Activated naive CD4-positive, alpha-beta T cell treated with anti-CD3 and anti-CD28 coated beads for 36 hours (primary cell): ENCODE results near the gene MORF4L2. TPM values are rescaled to one million over a fixed set of nuclear protein-coding genes. Genes with fewer than 3 reads are reported as not detected.
A peak's percentile ranks its signal among the peaks of the same experiment; 100 is the strongest.

ENCODE experiments used
- CTCF ChIA-PET: fragments of 350-600 bp; sonication (Branson Sonifier 250); formaldehyde crosslinking; loops from one replicate; lab custom pipeline; 2021; ENCODE audit warnings: antibody characterized with exemption; lab: Charles Lee
- DNase-seq: peaks from one replicate; pipeline ENCODE4 v3.0.0-alpha.2; 2020
- H3K27ac Mint-ChIP-seq: one replicate; pipeline ENCODE4 v1.8.0; 2021; ENCODE audit warnings: mild to moderate bottlenecking, mixed read lengths
- H3K27me3 Mint-ChIP-seq: one replicate; pipeline ENCODE4 v1.8.0; 2021; ENCODE audit warnings: low read depth, mixed read lengths
- H3K36me3 Mint-ChIP-seq: one replicate; pipeline ENCODE4 v1.8.0; 2021; ENCODE audit warnings: low read depth, mixed read lengths
- H3K4me1 Mint-ChIP-seq: one replicate; pipeline ENCODE4 v1.8.0; 2021; ENCODE audit warnings: low read depth, mixed read lengths
- H3K4me3 Mint-ChIP-seq: one replicate; pipeline ENCODE4 v1.8.0; 2021; ENCODE audit warnings: mild to moderate bottlenecking, moderate library complexity, mixed read lengths
- H3K9me3 Mint-ChIP-seq: one replicate; pipeline ENCODE4 v1.8.0; 2021; ENCODE audit warnings: mixed read lengths
- intact Hi-C: fragments of 100-400 bp; cut with micrococcal nuclease; formaldehyde crosslinking; loops from one replicate; pipeline ENCODE4 v1.15.1; 2023
- total RNA-seq, 2 experiments: library from RNA; stranded (reverse); gene quantifications; one replicate each; pipeline ENCODE4 v1.2.3, GENCODE V29; 2021

Gene MORF4L2
- total RNA-seq, 2 experiments from 2014 or later = 181 to 183 TPM

DNA sequence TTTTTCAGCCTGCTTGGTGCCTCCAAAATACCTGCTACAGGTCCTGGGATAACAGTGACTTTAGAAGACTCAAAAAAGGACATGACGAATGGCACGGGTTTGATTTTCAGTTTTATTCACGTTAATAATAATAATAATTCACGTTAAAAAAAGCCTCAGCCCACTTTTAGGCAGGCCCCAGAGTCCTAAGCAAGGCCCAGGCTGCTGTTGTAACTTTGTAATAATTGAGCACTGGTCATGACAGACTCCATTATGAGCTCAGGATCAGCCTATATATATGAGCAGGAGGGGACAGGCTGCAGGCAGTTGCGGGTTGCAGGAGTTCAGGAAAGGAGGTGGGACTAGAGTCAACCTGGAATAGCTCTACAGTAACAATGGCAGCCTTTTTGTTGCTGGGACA is 24.1 kb upstream of the MORF4L2 start, which contains the start of gene TMEM31:
Gene TMEM31, plus strand, starts transcription at position 301 of the 400 bp plus-strand sequence. CDS start 1,350 bp downstream, outside the sequence.
- H3K27ac Mint-ChIP-seq = no peak within 1 kb of the TSS
- H3K4me3 Mint-ChIP-seq = no peak within 1 kb of the TSS
- no peaks in the 10 kb centered on the region for H3K36me3 Mint-ChIP-seq
- H3K9me3 Mint-ChIP-seq = no peaks in the 10 kb centered on the region
- no peaks in the 10 kb centered on the region for H3K27me3 Mint-ChIP-seq
- intact Hi-C loops = loop anchor here (1.0 to 2.0 kb wide), 4 partner anchors 22 to 178 kb away; no protein-coding TSS in a partner anchor
- CTCF ChIA-PET = interaction anchor here (0.6 to 2.6 kb wide), 8 partner anchors 8 to 123 kb away, joined by 3 to 9 read pairs (median 4); no protein-coding TSS in a partner anchor
- H3K4me1 Mint-ChIP-seq = no peaks in the 10 kb centered on the region
- DNase-seq = no peak

DNA sequence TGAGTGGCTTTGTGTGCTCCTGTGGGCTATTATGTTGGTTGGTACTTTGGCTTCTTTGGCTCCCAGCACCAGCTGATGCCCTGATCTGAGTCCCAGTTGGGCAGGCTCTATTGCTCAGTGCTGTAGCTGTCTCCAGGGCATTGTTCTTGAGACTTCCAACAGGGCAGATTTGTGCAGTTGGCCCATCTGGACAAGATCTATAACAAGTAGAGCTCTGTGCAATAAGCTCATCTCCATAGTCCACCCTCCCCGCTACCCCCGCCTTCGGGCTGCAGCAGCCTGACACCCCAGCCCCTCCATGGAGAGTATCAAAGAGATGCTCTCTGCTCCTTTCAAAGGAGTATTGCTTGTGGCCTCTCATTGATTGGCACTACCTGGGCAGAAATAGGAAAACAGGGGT is 18.4 kb upstream of the MORF4L2 start:
- H3K36me3 Mint-ChIP-seq = no peaks in the 10 kb centered on the region
- DNase-seq = no peak
- H3K27ac Mint-ChIP-seq = no peak overlapping the region
- no peak overlapping the region for H3K4me3 Mint-ChIP-seq
- H3K4me1 Mint-ChIP-seq = no peaks in the 10 kb centered on the region
- CTCF ChIA-PET = no interaction called here
- no peaks in the 10 kb centered on the region for H3K9me3 Mint-ChIP-seq
- H3K27me3 Mint-ChIP-seq = no peaks in the 10 kb centered on the region
- intact Hi-C loops = no loop called here

DNA sequence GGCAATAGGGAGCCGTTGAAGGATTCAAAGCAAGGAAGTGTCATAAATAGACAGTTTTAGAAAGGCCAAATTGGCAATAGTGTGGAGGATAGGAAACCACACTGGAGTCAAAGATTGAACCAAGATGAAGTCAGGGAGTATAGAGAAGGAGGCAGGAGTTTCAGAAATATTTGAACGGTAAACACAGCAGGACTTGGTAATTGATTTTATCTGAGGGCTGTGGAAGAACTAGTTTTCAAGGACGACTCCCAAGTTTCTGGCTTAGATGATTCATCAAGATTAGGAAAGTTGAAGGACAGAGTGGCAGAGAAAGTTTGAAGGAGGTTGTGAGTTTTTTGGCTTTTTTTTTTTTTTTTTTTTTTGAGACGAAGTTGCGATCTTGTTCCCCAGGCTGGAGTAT is 12.7 kb upstream of the MORF4L2 start:
- no peaks in the 10 kb centered on the region for H3K9me3 Mint-ChIP-seq
- no peak overlapping the region for H3K4me3 Mint-ChIP-seq
- DNase-seq = no peak
- no peaks in the 10 kb centered on the region for H3K27me3 Mint-ChIP-seq
- H3K4me1 Mint-ChIP-seq = no peaks in the 10 kb centered on the region
- intact Hi-C loops = no loop called here
- CTCF ChIA-PET = no interaction called here
- H3K27ac Mint-ChIP-seq = no peak overlapping the region
- H3K36me3 Mint-ChIP-seq = no peaks in the 10 kb centered on the region

DNA sequence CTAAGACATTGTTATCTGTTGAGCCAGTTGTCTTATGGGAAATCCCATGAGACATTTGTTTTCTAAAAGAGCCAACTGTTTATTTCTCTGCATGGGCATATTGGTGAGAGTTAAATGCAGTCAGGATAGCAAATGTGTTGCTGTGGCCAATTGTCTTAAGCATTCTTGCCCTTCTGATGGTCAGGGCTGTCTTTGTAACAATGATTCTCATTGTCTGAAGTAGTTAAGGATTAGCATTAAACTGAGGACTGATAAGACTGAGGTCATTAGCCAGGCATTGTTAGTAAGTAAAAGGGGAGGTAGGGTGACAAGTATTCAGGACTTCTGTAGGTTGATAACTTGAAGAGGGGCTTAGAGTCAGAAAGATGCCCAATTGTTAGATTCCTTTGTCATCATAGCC is 11.2 kb upstream of the MORF4L2 start:
- Mint-ChIP-seq H3K4me1 (no peaks in the 10 kb centered on the region), H3K4me3 (no peak overlapping the region), H3K27ac (no peak overlapping the region), H3K27me3 (no peaks in the 10 kb centered on the region), H3K9me3 (no peaks in the 10 kb centered on the region), H3K36me3 (no peaks in the 10 kb centered on the region)
- DNase-seq = no peak
- CTCF ChIA-PET = no interaction called here
- intact Hi-C loops = no loop called here

DNA sequence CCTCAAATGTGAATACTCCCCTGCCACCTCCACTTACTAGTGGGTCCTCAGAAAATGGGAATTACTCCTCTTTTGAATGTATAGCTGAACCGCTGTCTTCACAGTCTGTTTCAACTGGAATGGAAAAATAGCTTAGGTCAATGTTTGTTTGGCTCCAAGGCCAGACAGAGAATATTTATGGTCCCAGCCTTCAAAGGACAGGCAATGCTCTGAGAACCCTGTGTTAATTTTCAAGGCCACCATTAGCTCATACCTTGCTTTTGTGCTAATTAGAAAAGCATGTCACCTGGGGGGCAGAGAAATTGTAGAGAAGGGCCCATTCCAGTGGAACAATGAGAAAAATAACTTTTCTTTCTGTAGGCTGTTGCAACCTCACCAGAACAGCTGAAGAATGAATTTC is 4.6 kb upstream of the MORF4L2 start:
- Mint-ChIP-seq H3K9me3 (no peaks in the 10 kb centered on the region), H3K36me3 (peaks cover 1% of the 10 kb centered on the region), H3K4me1 (no peaks in the 10 kb centered on the region), H3K4me3 (no peak overlapping the region), H3K27ac (no peak overlapping the region), H3K27me3 (no peaks in the 10 kb centered on the region)
- intact Hi-C loops = no loop called here
- CTCF ChIA-PET = no interaction called here
- DNase-seq = no peak

DNA sequence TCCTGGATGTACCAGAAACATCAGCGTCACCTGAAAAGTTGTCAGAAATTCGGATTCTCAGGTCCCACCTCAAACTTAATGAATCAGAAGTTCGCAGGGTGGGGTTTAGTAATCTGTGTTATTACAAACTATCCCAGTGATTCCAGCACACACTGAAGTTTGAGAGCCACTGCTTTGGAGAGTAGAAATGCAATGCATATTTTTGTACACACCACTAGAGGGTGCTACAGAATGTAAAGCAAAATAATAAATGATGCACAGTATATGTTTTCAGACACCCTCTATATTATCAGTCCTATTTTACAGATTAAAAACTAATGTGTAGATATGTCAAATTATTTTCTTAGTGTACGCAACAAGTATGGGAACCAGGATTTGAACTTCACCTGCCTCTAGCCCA is 2.4 kb upstream of the MORF4L2 start:
- intact Hi-C loops = loop anchor here (1.0 to 10.0 kb wide), 8 partner anchors 22 to 1092 kb away; partner anchors contain the start of gene ARMCX5
- peaks cover 9% of the 10 kb centered on the region for H3K36me3 Mint-ChIP-seq
- CTCF ChIA-PET = no interaction called here
- H3K4me3 Mint-ChIP-seq = no peak overlapping the region
- H3K9me3 Mint-ChIP-seq = no peaks in the 10 kb centered on the region
- H3K4me1 Mint-ChIP-seq = peaks cover 6% of the 10 kb centered on the region
- DNase-seq = no peak
- H3K27ac Mint-ChIP-seq = no peak overlapping the region
- H3K27me3 Mint-ChIP-seq = no peaks in the 10 kb centered on the region

DNA sequence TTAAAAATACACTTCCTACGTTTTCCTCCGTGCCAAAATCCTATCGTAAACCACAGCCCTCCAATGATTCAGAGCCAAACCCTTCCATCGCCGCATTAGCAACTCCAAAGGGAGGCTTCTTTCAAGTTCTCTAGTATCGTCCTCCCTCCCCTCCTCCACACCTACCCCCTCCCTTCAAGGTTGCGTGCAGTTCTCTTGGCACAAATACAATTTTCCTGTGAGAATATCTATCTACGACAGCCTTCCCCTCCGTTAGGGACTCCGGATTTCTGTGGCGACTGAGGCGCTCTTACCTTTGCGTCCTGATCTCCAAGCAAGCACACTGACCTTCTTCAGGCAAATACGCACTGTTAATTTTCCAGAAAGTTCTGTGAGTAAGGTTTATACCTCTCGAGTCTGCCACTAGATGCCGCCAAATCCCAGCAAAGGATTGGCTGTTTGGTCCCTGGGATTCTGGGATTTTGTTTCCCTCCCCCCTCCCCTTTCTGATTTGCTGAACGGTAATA is 1.2 kb upstream of the MORF4L2 start:
- Mint-ChIP-seq H3K27me3 (no peaks in the 10 kb centered on the region), H3K4me1 (peaks cover 10% of the 10 kb centered on the region), H3K36me3 (peaks cover 14% of the 10 kb centered on the region), H3K9me3 (no peaks in the 10 kb centered on the region), H3K27ac (no peak overlapping the region), H3K4me3 (no peak overlapping the region)
- DNase-seq = peak; percentile 78
- intact Hi-C loops = loop anchor here (1.0 to 10.0 kb wide), 11 partner anchors 24 to 1090 kb away; partner anchors contain the start of genes ARMCX5 and ZCCHC18
- CTCF ChIA-PET = no interaction called here

DNA sequence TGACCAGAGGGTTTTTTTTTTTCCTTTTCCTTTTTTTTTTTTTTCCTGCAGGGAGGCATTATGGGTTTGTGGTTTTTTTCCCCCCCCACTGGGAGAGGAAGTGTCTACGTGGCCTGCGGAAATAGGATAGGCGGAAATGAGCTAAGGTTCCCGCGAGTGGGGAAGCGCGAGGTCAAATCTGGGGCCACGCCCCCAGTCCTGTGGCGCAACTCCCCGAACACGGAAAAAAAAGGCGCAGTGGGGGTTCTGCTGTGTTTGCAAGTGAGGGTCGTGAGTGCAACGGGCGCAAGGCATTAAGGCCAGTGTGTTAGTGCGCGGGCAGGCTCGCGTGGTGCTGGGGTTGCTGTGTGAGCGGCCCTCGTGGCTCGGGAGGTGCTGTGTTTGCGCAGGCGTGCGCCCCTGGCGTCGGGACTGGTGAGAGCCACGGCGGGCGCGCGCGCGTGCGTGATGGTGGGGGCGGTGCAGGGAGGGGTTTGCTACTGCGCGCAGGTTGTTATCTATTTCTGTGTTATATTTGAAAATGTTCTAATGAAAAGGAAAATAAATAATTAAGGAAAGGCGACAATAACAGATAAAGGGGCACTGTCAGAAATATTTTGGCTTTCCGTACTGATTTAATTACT is 685 bp upstream of the MORF4L2 start:
- Mint-ChIP-seq H3K4me3 (no peak overlapping the region), H3K9me3 (no peaks in the 10 kb centered on the region), H3K4me1 (peaks cover 11% of the 10 kb centered on the region), H3K27me3 (no peaks in the 10 kb centered on the region), H3K27ac (no peak overlapping the region), H3K36me3 (peaks cover 16% of the 10 kb centered on the region)
- DNase-seq = peak; percentile 84
- intact Hi-C loops = loop anchor here (1.0 to 10.0 kb wide), 6 partner anchors 231 to 1090 kb away; partner anchors contain the start of genes ARMCX5 and ZCCHC18
- CTCF ChIA-PET = interaction anchor here (0.6 to 1.0 kb wide), 3 partner anchors 9 to 193 kb away, joined by 3 to 4 read pairs (median 4); no protein-coding TSS in a partner anchor

DNA sequence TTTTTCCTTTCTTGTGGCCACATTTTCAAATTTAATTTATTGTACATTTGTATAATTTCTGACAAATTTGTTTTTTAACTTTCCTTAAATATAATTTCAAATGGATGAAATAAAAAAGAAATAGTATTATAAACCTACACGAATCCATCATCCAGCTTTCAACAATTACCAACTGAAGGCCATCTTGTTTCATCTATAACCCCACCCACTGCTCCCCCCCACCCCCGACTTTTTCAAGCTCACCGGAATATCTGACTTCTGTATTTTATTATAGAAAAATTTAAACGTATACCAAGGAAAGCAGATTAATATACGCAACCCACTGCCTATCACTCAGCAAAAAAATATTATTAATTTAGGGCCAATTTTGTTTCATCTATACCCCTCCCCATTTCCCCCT is 1.1 kb downstream of the MORF4L2 start:
- Mint-ChIP-seq H3K4me1 (peaks cover 11% of the 10 kb centered on the region), H3K27me3 (no peaks in the 10 kb centered on the region), H3K4me3 (peak overlapping the region; percentile 81), H3K9me3 (no peaks in the 10 kb centered on the region), H3K27ac (peak overlapping the region; percentile 90), H3K36me3 (peaks cover 17% of the 10 kb centered on the region)
- DNase-seq = peak; percentile 7
- CTCF ChIA-PET = interaction anchor here (0.8 to 1.1 kb wide), 2 partner anchors 22 to 55 kb away, joined by 3 read pairs; no protein-coding TSS in a partner anchor
- intact Hi-C loops = loop anchor here (5.0 to 10.0 kb wide), 3 partner anchors 381 to 1088 kb away; partner anchors contain the start of gene ARMCX5

DNA sequence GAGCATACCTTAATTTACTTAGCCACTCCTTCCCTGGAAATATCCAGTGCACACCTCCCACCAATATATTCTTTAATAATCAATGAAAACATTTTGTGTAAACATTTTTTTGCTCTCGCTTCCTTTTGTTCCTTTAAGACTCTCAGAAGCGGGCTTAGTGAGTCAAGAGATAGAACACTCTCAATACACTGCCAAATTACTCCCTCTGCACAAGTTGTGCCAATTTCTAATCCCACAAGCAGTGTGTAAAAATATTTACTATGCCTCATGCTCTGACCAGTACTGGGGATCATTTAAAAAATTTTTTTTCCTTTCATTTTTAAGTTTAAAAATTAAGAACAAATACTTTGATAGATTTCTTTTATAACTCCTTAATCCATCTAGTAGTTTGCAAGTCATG is 5.1 kb downstream of the MORF4L2 start:
- Mint-ChIP-seq H3K27ac (no peak overlapping the region), H3K27me3 (no peaks in the 10 kb centered on the region), H3K4me3 (no peak overlapping the region), H3K4me1 (peaks cover 14% of the 10 kb centered on the region), H3K36me3 (peaks cover 36% of the 10 kb centered on the region), H3K9me3 (no peaks in the 10 kb centered on the region)
- CTCF ChIA-PET = no interaction called here
- no peak for DNase-seq
- intact Hi-C loops = loop anchor here (10.0 kb wide), 1 partner anchor 377 kb away; no protein-coding TSS in a partner anchor

DNA sequence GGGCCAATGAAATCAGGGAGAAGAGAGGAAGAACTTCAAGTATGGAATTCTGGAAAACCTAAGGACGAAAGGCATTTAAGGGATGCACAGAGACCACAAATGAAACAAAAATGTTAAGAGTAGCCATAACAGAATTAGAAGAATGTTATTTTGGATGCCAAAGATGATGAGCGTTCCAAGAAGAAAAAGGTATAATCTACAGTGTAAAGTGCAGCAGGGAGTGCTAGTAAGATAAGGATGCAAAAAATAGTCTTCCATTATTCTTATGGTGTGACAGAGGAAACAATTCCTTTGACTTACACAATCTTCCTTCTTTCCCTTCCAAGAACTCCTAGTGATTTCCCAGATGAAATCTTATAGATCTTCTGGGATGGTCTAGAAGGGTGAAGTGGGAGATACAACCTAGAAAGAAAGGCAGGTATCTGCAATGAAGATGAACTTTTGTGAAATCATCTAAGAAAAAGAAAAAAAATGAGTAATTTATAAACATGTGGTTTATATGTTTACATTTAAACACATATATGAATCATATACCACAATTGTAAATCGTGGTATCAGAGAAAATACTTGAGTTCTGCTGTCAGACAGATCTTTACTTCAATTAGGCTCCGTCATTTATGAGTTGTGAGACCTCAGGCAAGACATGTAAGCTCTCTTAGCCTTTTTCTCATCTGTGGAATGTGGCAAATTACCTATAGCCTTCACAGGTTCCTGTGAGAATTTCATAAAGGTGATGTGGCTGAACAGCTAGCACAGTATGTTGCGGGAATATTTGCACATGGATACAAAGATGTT is 8.1 kb downstream of the MORF4L2 start:
- DNase-seq = no peak
- no peak overlapping the region for H3K27ac Mint-ChIP-seq
- no peaks in the 10 kb centered on the region for H3K27me3 Mint-ChIP-seq
- H3K4me3 Mint-ChIP-seq = no peak overlapping the region
- CTCF ChIA-PET = no interaction called here
- intact Hi-C loops = no loop called here
- H3K4me1 Mint-ChIP-seq = peaks cover 4% of the 10 kb centered on the region
- peaks cover 27% of the 10 kb centered on the region for H3K36me3 Mint-ChIP-seq
- no peaks in the 10 kb centered on the region for H3K9me3 Mint-ChIP-seq
